Superior temporal gyrus (tissue), 1 donor: Measurements from ENCODE around the gene ZNF425.
A peak's percentile ranks its signal among the peaks of the same experiment; 100 is the strongest.
"Not testable (repeated sequence)": the region's sequence is repeated elsewhere in the genome, so short reads cannot be mapped to it uniquely, and the experiment has no call there.

Source experiments
- DNase-seq: peaks from one replicate; pipeline ENCODE4 v3.0.0-alpha.2; 2016; ENCODE audit errors: extremely low spot score

ZNF425 gene

DNA sequence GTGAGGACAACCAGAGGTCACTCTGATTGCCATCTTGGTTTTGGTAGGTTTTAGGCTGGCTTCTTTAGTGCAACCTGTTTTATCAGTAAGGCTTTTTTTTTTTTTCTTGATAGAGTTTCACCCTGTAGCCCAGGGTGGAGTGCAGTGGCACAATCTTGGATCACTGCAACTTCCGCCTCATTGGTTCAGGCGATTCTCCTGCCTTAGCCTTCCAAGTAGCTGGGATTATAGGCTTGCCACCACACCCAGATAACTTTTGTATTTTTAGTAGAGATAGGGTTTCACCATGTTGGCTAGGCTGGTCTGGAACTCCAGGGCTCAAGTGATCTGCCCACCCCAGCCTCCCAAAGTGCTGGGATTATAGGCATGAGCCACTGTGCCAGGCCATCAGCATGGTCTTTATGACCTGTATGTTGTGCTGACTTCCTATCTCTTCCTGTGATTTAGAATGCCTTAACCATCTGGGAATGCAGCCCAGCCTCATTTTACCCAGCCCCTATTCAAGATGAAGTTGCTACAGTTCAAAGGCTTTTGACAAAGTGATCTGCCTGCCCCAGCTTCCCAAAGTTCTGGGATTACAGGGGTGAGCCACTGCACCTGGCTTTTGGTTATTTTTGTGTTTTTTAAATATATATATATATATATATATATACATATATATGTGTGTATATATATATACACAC, 7.0 kb upstream of the ZNF425 start:
- DNase-seq: no peak

- DNase-seq: no peak
These were observed 4.6 kb upstream of the ZNF425 start for GRCh38 chr7:149130572-149131198.

- peak; percentile 72 for DNase-seq
These were observed 640 bp upstream of the ZNF425 start for GRCh38 chr7:149126662-149127266.

- no peak for DNase-seq
These were observed 798 bp downstream of the ZNF425 start for GRCh38 chr7:149125189-149125862.

DNA sequence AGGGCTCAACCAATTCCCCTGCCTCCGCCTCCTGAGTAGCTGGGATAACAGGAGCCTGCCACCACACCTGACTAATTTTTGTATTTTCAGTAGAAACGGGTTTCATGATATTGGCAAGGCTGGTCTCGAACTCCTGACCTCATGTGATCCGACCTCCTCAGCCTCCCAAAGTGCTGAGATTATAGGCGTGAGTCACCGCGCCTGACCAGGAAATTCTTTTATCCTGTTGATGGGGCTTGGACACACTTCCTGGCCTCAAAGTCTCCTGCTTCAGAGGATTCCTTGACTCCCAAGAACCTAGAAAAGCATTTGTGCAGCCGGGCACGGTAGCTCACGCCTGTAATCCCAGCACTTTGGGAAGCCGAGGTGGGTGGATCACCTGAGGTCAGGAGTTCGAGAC, 16.2 kb downstream of the ZNF425 start:
- DNase-seq: no peak

DNA sequence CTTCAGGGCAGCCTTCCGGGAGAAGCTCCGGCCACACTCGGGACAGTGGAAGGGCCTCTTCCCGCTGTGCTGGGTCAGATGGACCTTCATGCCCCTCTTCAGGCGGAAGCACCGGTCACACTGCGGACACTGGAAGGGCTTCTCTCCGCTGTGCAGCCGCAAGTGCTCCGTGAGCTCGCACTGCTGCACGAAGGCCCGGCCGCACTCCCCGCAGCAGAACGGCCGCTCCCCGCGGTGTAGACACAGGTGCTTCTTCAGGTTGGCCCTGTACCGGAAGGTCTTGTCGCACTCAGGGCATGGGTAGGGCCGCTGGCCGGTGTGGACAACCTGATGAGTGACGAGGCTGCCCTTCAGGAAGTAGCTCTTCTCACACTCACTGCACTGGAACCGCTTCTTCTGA, 21.4 kb downstream of the ZNF425 start:
- DNase-seq: no peak

DNA sequence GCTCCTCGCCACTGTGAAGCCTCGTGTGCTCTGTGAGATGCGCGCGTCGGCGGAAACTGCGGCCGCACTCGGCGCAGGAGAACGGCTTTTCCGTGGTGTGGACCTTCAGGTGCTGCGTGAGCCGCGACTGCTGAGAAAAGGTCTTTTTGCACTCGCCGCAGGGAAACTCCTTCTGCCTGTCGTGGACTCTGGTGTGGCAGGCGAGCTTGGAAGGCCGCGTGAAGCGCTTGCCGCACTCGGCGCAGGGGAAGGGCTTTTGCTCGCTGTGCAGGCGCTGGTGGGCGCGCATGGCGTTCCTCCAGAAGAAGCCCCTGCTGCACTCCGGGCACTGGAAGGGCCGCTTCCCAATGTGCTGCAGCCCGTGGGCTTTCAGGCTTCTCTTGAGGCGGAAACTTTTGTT, 21.9 kb downstream of the ZNF425 start:
- no peak for DNase-seq

GRCh38 chr7:149103424-149103823, 22.7 kb downstream of the ZNF425 start:
- no peak for DNase-seq

DNA sequence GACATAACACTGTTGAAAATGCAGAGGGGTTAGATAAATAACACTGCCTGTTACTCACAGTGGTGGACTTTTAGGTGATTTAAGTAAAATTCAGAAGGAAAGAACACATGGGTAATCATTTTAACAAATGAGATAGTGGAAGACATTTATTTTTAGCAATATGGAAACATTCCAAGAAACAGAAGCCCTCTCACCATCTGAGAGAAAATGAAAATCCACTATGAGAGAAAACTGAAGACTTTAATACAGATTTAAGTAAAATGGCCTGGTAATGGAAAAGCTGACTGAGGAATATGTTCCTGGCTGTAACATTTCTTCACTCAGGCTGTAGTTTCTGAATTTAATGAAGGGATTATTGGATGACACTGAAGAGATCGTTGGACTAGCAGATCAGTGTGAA, 23.5 kb downstream of the ZNF425 start:
- no peak for DNase-seq

- DNase-seq: no peak
These were observed 25.3 kb downstream of the ZNF425 start for GRCh38 chr7:149100821-149101220.

- DNase-seq: no peak
These were observed 27.1 kb downstream of the ZNF425 start for GRCh38 chr7:149099058-149099457.

- no peak for DNase-seq
These were observed 29.0 kb downstream of the ZNF425 start for GRCh38 chr7:149097088-149097487.

GRCh38 chr7:149093228-149093627, 32.9 kb downstream of the ZNF425 start:
- no peak for DNase-seq

DNA sequence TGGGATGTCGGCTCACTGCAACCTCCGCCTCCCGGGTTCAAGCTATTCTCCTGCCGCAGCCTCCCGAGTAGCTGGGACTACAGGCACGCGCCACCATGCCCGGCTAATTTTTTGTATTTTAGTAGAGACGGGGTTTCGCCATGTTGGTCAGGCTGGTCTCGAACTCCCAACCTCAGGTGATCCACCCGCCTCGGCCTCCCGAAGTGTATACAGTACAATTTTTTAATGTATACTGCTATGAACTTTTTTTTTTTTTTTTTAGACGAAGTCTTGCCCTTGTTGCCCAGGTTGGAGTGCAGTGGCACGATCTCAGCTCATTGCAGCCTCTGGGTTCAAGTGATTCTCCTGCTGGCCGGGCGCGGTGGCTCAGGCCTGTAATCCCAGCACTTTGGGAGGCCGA, 33.9 kb downstream of the ZNF425 start:
- DNase-seq: not testable (repeated sequence)

DNA sequence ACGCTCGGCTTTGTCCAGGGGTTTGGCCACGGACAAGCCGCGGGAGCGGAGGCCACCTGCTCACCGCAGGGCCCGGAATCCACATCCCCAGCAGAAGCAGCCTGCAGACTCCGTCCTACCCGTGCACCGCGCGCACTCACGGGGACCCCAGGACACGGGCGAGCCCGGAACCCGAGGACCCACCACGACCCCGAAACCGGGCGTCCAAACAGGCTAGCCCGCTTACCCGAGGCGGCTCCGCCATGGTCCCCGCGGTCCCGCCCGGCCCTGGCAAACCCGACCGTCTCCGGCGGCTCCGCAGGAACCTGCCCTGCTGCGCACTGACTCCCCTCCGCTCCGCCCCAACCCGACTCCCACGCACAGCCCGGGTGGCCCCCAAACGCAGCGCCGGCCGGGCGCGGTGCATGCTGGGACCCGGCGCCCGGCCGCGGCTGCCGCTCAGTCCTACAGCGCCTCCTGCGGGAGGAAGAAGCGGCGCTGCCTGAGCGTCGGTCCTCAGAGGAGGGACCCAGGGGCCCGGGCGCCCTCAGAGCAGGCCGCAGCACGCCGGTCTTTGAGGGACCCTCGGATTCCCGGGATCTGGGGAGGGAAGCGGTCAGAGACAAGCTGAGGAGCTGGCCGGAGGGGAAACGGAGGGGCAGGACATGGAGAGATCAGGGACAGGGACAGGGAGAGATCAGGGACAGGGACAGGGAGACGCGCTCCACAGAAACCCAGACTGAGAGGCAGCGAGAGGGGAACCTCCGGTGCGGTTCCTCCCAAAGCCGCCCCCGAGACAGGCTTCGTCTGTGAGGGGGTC, 35.5 kb downstream of the ZNF425 start, which contains the start of gene ZNF786:
Gene ZNF786 (minus strand): TSS at position 322 of the 799 bp plus-strand sequence. CDS start 78 bp downstream, at position 244.
- DNase-seq: peak; percentile 92

GRCh38 chr7:149087376-149087775, 38.7 kb downstream of the ZNF425 start:
- no peak for DNase-seq

DNA sequence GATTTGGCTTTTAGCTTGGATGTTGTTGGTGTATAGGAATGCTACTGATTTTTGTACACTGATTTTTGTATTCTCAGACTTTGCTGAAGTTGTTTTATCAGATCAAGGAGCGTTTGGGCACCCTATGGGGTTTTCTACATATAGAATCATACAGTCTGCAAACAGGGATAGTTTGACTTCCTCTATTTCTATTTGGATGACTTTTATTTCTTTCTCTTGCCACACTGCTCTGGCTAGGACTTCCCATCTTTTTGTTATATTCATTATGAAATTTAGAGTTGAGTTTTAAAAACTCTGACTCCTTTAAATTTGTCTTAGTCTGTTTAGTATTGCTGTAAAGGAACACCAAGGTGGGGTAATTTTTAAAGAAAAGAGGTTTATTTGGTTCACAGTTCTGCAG, 40.3 kb downstream of the ZNF425 start:
- DNase-seq: no peak

GRCh38 chr7:149084407-149084806, 41.7 kb downstream of the ZNF425 start:
- no peak for DNase-seq

DNA sequence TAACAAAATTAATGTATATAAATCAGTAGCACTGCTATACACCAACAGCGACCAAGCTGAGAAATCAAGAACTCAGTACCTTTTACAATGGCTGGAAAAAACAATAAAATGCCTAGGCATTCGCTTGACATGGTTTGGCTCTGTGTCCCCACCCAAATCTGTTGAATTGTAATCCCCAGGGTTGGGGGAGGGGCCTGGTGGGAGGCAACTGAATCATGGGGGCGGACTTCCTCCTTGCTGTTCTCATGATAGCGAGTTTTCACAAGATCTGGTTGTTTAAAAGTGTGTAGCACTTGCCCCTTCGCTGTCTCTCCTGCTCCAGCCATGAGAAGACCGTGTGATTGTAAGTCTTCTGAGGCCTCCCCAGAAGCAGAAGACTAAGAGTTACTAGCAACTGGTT, 44.2 kb downstream of the ZNF425 start:
- DNase-seq: no peak

GRCh38 chr7:149077594-149077993, 48.5 kb downstream of the ZNF425 start:
- DNase-seq: no peak

DNA sequence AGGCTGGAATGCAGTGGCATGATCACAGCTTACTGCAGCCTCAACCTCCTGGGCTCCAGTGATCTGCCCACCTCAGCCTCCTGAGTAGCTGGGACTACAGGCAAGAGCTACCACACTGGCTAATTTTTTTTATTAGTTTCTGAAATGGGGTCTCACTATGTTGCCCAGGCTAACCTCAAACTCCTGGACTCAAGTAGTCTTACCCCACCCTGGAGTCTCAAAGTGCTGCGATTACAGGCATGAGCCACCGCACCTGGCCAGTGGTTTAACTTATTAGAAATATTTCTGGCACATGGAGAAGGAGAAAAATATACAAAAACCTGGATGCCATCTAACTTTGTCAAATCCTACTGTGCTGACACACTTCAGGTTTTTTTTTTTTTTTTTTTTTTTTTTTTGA, 50.8 kb downstream of the ZNF425 start:
- DNase-seq: no peak
